ENCODE data around the gene RAB20.

The RAB20 gene

GRCh38 chr13:110578363-110578762, 16.8 kb upstream of the RAB20 start:
- DNase-seq, result no peak
- TF ChIP-seq CTCF (IDR thresholded peaks at IDR 0.05; ENCODE audit: low read depth, low read length), result no peak

GRCh38 chr13:110576736-110577476, 15.4 kb upstream of the RAB20 start:
- no peaks in the 10 kb centered on the region for H3K36me3 ChIP-seq
- no peak for TF ChIP-seq CTCF (IDR thresholded peaks at IDR 0.05; ENCODE audit: low read depth, low read length)
- DNase-seq, result no peak
- H3K27me3 ChIP-seq, result peaks cover 32% of the 10 kb centered on the region
- no peaks in the 10 kb centered on the region for H3K4me1 ChIP-seq
- H3K9me3 ChIP-seq, result no peaks in the 10 kb centered on the region
- H3K4me3 ChIP-seq (ENCODE audit: low read depth, low read length), result no peak overlapping the region

More at GRCh38 chr13:110578363-110578762, 16.8 kb upstream of the RAB20 start:
- Histone ChIP-seq H3K4me1 (no peaks in the 10 kb centered on the region), H3K9me3 (no peaks in the 10 kb centered on the region), H3K4me3 (ENCODE audit: low read depth, low read length) (no peak overlapping the region), H3K27me3 (peaks cover 19% of the 10 kb centered on the region), H3K36me3 (no peaks in the 10 kb centered on the region)

- no peak for DNase-seq
- Histone ChIP-seq H3K4me3 (ENCODE audit: low read depth, low read length) (no peak overlapping the region), H3K36me3 (no peaks in the 10 kb centered on the region)
Observed at GRCh38 chr13:110576070-110576394, 14.5 kb upstream of the RAB20 start.

GRCh38 chr13:110575322-110576069, 14.0 kb upstream of the RAB20 start:
- H3K9me3 ChIP-seq, result no peaks in the 10 kb centered on the region
- TF ChIP-seq CTCF (IDR thresholded peaks at IDR 0.05; ENCODE audit: low read depth, low read length), result no peak
- no peak for DNase-seq
- H3K4me3 ChIP-seq (ENCODE audit: low read depth, low read length), result no peak overlapping the region
- no peaks in the 10 kb centered on the region for H3K4me1 ChIP-seq
- H3K36me3 ChIP-seq, result no peaks in the 10 kb centered on the region
- H3K27me3 ChIP-seq, result peaks cover 40% of the 10 kb centered on the region

More at GRCh38 chr13:110576070-110576394, 14.5 kb upstream of the RAB20 start:
- no peaks in the 10 kb centered on the region for H3K9me3 ChIP-seq
- no peak for TF ChIP-seq CTCF (IDR thresholded peaks at IDR 0.05; ENCODE audit: low read depth, low read length)
- peaks cover 35% of the 10 kb centered on the region for H3K27me3 ChIP-seq
- H3K4me1 ChIP-seq, result no peaks in the 10 kb centered on the region

GRCh38 chr13:110574161-110574560, 12.6 kb upstream of the RAB20 start:
- no peak for DNase-seq
- H3K36me3 ChIP-seq, result no peaks in the 10 kb centered on the region
- peaks cover 40% of the 10 kb centered on the region for H3K27me3 ChIP-seq
- H3K4me3 ChIP-seq (ENCODE audit: low read depth, low read length), result no peak overlapping the region
- no peaks in the 10 kb centered on the region for H3K9me3 ChIP-seq
- TF ChIP-seq CTCF (IDR thresholded peaks at IDR 0.05; ENCODE audit: low read depth, low read length), result no peak
- no peaks in the 10 kb centered on the region for H3K4me1 ChIP-seq

- H3K4me3 ChIP-seq (ENCODE audit: low read depth, low read length), result no peak overlapping the region
- H3K27me3 ChIP-seq, result peaks cover 40% of the 10 kb centered on the region
- no peaks in the 10 kb centered on the region for H3K4me1 ChIP-seq
- no peaks in the 10 kb centered on the region for H3K36me3 ChIP-seq
- H3K9me3 ChIP-seq, result no peaks in the 10 kb centered on the region
- TF ChIP-seq CTCF (IDR thresholded peaks at IDR 0.05; ENCODE audit: low read depth, low read length), result no peak
- no peak for DNase-seq
Observed at GRCh38 chr13:110572778-110573118, 11.2 kb upstream of the RAB20 start.
